Activated CD8-positive, alpha-beta memory T cell treated with anti-CD3 and anti-CD28 coated beads for 1 hour (primary cell): ENCODE measurements around the gene TJP3.
"Not testable (repeated sequence)": the region's sequence is repeated elsewhere in the genome, so short reads cannot be mapped to it uniquely, and the experiment has no call there.

Source experiments
- DNase-seq, 2 donors: peaks; one replicate each; pipeline ENCODE4 v3.0.0-alpha.2; 2020; ENCODE audit warnings: low read depth in 1 of 2; ENCODE audit errors: extremely low read depth in 1 of 2

The TJP3 gene

DNA sequence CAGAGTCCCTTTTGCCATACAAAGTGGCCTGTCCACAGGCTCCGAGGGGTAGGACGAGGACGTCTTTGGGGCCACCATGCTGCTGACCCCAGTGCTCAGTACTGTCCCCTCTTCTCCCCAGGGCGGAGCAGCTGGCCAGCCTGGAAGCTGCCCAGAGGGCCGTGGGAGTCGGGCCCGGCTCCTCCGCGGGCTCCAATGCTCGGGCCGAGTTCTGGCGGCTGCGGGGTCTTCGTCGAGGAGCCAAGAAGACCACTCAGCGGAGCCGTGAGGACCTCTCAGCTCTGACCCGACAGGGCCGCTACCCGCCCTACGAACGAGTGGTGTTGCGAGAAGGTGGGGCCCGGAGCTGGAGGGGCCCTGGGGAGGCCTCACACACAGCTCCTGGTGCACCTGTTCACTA lies 32.2 kb downstream of the TJP3 start:
- no peak for DNase-seq

DNA sequence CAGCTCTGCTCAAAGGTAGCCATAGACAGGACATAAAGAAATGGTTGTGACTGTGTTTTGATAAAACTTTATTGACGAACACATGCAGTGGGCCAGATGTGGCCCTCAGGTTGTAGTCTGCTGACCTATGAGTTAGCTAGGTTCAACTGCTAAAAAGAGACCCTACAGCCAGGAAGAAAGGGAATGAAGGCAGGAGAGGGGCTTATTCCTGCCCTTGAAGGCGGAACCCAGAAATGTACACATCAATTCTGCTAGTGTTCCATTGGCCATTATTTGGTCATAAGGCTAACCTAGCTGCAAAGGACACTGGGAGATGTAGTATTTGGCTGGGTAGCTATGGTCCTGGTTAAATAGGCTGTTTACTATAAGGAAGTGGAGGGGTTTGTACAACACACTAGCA lies 35.3 kb downstream of the TJP3 start:
- DNase-seq: no peak

DNA sequence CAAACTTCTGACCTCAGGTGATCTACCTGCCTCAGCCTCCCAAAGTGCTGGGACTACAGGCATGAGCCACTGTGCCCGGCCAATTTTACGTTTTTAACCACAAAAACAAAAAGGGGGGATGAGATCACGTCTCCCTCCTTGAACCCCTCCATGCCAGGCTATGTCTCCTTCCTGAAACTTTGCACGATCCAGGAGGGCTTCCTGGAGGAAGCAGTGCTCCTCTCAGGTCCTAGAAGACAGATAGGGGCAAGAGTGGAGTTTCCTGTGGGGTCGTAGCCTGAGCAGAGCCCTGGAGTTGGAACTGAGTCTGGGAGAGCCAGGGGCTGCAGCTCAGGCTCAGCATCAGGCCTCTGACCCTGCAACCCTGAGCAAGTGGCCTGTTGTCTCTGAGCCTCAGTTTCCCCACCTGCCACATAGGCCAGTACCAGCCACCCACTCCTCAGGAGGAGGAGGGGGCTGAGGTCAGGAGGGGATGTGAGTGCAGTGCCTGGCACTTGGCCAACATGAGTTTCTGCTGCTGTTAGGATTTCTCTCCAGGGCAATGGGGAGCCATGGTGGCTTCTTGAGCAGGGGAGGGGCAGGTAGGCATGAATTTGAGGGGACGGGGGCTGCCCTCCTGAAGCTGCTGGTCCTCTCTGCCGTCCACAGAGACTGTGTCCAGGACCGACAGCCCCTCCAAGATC lies 37.3 kb downstream of the TJP3 start:
- no peak for DNase-seq

DNA sequence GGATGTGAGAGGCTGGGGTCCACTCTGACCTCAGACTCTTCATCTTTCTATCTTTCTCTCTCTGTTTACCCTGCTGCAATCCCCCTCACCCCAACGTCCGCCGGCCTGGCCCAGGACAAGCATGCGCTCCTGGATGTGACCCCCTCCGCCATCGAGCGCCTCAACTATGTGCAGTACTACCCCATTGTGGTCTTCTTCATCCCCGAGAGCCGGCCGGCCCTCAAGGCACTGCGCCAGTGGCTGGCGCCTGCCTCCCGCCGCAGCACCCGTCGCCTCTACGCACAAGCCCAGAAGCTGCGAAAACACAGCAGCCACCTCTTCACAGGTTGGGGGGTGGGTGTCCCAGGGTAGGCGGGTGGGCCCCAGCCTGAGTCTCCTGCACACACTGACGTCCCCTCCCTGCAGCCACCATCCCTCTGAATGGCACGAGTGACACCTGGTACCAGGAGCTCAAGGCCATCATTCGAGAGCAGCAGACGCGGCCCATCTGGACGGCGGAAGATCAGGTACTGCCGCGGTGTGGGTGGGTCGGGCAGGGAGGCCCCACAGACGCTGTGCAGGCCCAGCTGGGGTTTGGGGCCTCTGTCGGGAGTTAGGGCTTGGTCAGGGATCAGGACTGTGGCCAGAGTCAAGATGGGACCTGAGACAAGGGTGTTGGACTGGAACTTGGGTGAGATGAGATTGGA lies 38.3 kb downstream of the TJP3 start:
- DNase-seq: no peak

DNA sequence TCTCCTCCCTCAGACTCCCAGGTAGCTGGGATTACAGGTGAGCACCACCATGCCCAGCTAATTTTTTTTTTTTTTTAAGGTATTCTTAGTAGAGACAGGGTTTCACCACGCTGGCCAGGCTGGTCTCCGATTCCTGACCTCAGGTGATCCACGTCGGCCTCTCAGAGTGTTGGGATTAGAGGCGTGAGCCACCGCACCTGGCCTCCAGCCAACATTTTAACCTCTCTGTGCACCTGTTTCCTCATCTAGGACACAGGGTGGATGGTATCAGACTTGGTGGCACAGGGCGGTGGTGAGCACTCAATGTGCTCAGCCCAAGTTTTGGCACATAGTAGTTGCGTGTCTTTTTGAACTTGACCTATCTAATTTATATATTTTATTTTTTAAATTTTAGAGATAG lies 40.8 kb downstream of the TJP3 start:
- DNase-seq: no peak

DNA sequence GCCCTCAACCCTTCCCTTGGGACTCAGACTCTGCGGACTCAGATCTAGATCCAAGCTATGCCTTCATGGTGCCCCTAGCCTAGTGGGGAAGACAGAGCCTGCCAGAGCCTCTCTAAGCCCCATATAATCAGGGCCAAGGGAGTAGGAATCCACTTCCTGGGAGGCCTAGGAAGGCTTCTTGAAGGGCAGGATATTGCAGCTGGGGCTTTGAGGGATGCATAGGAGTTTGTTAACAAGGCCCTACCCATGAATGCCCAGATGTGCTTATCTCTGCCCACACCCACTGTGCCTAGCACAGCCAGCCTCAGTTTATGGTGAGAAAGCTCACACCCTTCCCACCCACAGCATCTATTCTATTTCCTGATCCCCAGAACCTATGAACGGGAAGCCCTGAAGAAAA lies 42.0 kb downstream of the TJP3 start:
- DNase-seq: no peak

DNA sequence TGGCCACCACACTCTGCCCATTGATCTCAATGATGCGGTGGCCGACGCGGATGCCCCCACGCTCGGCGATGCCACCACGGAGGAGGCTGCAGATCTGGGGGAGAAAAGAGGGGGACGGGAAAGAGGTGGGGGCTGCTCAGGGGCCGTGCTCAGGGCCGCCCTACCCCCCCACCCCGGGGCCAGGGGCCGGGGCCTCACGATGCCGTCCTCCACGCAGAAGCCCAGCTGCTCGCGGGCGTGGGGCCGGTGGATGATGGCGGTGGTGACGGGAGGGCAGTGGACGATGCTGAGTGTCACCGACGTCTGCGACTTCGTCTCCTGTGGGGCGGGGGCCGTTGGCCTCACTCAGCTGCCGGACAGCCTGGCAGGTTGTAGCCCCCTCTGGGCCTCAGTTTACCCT lies 43.1 kb downstream of the TJP3 start:
- DNase-seq: no peak

DNA sequence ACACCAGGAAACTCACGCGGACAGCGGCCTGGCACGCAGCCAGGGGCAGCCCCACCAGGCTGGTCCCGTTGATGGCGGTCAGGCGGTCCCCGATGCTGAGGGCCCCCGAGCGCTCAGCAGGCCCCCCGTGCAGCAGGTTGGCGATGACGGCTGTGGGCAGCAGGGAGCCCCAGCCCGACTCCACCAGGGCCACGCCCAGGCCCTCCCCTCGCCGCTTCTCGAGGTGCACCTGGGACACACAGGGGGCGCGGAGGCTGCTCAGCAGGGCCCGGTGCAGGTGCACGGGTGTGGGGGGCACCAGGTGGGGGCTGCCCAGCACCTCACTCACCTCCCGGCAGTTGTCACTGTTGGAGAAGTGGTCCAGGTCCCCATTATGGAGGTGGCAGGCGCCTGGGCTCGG lies 44.3 kb downstream of the TJP3 start:
- DNase-seq: no peak

DNA sequence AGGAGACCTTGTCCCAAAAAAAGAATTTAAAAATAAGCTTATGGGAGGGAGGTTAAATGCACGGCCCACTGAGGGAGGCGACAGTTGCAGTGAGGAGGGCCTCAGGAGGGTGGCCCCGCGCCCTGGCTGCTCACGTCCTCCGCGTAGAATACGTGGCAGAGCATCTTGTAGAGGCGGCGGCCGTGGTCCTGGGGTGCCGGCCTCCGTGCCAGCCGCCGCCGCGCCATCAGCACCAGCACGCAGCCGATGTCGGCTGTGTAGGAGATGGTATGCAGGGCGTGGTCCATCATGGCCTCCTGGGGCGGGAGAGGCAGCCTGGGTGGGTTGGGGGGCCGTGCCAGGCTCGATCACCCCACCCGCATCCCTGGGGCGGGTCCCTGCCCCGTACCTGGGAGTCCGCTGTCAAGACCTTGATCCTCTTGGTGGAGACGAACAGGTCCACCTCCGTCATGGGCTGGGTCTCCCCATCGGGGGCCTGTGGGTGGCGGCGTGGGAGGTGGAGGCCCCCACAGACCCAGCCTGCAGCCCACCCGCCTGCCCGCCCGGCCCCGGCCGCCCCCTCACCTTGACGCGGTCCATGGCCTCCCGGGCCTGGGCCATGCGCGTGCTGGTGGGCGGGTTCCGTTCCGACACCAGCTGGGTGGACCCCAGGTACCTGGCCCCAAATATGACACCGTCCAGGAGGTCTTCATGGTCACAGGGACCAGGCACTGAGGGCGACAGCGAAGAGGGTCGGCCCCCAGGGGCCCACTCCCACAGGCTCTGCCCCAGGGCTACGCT lies 45.6 kb downstream of the TJP3 start:
- no peak for DNase-seq

DNA sequence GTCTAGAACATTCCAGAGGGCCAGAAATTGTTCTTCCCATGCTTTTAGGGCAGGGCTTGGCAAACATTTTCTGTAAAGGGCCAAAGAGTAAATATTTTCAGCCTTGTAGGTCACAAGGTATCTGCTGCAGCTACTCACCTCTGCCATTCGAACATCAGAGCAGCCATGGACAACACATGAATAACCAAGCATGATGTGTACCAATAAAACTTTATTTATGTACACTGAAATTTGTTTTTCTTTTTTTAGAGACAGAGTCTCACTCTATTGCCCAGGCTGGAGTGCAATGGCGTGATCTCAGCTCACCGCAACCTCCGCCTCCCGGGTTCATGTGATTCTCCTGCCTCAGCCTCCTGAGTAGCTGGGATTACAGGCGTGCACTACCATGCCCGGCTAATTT lies 49.5 kb downstream of the TJP3 start:
- not testable (repeated sequence) for DNase-seq

DNA sequence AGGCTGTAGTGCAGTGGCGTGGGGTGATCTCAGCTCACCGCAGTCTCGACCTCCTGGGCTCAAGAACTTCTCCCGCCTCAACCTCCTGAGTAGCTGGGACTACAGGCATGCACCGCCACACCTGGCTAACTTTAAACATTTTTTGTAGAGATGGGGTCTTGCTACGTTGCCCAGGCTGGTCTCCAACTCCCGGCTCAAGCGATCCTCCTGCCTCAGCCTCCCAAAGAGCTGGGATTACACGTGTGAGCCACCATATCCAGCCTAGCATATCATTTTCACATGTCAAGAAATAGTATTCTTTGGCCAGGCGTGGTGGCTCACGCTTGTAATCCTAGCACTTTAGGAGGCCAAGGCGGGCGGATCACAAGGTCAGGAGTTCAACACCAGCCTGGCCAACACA lies 50.1 kb downstream of the TJP3 start:
- not testable (repeated sequence) for DNase-seq

DNA sequence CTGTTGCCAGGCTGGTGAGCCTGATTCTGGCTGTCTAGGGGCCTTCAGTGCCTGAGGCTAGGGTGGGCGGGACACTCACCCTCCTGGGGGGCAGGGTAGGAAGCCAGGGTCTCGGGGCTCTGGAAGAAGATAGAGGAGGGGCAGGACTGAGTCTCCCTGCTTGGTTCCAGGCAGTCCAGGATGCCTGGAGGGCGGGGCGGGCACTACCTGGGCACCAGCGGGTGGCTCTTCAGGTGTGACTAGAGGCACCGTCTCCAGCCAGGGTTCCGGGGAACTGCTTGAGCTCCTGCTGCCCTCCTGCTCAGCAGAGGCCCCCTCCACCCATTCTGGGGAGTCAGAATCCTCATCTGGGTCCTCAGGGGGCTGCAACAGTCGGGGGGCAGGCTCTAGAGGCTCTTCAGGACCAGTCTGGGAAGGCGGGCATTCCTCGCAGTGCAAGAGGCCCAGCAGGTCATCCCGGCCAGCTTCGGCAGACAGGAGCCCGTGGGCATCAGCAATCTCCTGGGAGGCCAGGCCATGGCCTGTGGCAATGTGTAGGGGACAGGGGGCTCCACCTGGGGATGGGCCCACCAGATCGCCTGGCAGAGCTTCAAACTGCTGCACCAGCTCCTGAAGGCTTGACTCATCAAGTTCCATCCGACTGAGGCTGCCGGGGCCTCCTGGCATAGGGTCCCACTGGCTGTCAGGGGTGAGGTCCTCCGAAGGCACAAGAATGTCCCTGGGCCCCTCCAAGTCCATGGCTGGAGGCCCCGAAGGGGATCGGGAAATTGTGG lies 51.5 kb downstream of the TJP3 start:
- DNase-seq: no peak

DNA sequence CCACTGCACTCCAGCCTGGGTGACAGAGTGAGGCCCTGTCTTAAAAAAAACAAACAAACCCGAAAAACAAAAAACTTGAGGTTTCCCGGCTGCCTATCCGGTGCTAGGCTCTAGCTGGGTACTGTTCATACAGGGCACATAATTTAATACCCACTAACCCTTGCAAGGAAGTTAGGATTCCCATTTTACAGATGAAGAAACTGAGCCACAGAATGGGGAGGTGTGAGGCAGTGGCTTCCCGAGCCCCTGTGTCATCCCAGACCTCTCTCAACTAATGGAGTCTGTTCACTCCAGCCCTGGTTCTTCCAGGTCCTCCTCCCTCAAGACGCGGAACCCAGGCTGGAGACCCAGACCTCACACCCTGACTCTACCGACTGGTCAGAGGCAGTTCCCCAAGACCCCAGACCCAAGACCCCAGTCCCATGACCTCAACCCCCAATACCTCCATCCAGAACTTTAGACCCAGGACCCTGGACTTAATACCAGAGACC lies 52.7 kb downstream of the TJP3 start:
- DNase-seq: no peak

DNA sequence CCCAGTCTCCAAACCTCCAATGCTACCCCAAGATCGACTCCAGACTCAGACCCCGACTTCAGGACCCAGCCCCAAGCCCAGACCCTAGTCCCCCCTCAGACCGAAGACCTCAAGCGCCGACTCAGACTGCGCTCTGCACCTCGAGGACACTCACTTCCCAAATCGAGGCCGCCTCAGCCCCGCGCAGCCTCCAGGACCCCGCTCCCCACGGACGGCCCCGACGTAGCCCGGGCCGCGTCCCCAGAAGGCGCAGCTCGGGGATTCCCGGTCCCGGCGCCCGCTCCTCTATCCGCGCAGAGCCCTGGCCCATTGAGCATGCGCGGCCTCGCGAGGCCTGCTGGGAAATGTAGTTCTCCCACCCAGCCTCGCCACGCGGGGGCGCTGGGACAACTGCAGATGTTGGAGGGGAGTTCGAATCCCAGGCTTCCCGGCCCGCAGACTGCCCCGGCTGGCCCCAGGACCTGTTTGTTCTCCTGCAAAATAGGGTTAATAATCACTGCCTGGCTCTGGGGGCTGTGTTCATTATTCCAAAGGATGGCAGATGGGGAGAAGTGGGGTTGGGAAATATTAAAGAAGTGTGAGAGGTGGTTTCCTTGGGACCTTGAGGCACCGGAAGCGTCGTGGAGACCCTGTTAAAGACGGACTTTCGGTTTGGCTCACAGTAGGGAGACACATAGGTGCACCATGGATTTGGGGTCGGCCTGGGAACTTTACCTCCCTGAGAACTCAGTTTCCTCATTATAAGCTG lies 53.4 kb downstream of the TJP3 start, which contains the start of gene APBA3:
TSS of gene APBA3 (minus strand) at position 311 of the 748 bp plus-strand sequence. CDS start 1,428 bp downstream, outside the sequence.
- DNase-seq: peak; percentile 78 to 94

DNA sequence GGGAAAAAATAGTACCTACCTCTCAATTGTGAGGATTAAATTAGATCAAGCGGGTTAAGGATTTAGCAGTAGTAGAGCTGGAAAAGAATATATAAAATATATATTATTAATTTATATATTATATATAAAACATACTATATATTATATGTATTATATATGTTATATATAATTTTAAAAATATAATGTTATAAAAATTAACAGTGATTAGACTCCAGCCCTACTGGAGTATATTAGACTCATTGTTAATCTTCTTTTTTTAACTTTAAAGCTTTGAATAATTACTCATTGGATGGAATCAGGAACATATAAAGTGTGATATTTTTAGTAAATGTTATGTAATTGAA lies 53.9 kb downstream of the TJP3 start:
- no peak for DNase-seq

DNA sequence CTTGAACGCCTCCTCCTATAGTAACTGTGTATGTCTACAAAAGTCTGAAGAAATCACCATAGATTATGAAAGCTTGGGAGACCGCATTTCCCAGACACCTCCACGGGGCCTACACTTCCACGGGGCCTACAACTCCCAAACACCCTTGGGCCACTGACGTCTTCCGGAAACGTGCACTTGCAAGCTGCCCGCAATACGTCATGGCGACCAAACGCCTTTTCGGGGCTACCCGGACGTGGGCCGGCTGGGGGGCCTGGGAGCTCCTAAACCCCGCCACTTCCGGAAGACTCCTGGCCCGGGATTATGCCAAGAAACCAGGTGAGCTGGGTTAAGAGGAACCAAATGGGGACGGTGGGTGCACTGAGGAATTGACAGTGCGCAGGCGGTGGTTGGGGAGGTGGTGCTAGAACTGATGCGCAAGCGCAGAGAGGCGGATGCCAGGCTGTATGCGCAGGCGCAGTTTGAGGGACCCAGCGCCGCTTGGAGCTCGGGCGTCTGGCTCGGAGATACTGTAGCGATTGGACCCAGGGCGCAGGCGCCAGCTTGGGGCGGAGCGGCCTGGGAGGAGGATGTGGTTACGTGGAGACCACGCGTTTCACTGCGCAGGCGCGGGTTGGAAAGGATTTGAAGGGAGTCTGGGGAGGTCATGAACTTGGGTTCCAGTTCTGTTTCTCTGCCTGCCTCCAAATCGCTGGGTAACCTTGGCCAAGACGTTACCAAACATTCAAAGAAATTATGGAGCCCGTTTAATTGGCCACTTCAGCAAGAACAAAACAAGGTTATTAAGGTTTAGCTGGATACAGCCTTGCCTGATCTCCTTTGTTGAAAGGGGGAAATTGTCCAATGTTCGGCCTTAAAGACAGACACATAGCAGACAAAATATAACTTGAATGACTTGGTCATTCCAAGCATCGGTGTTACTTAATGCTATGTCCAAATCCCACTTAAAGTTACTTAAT lies 54.6 kb downstream of the TJP3 start, which contains the start of gene MRPL54:
TSS of gene MRPL54 (plus strand) at position 182 of the 959 bp plus-strand sequence. CDS start at position 201, 19 bp downstream.
- peak; percentile 98 for DNase-seq

DNA sequence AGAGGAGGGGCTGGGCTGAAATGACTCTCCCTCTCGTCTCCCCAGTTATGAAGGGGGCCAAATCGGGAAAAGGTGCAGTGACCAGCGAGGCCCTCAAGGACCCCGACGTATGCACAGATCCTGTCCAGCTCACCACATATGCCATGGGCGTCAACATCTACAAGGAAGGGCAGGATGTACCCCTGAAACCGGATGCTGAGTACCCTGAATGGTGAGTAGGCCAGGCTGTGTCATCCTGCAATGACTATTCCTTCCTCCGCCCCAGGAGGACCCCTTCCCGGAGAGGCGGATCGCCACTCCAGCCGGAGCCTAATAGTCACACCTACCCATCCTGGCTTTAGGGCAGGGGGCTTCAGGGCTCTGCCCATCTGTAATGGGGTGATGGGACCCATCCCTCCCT lies 56.9 kb downstream of the TJP3 start:
- no peak for DNase-seq

DNA sequence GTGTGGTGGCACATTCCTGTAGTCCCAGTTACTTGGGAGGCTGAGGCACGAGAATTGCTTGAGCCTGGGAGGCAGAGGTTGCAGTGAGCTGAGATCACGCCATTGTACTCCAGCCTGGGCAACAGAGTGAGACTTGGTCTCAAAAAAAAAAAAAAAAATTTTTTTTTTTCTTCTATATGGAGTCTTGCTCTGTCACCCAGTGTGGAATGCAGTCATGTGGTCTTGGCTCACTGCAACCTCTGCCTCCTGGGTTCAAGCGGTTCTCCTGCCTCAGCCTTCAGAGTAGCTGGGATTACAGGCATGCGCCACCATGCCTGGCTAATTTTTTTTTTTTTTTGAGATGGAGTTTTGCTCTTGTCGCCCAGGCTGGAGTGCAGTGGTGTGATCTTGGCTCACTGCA lies 57.6 kb downstream of the TJP3 start:
- not testable (repeated sequence) for DNase-seq

DNA sequence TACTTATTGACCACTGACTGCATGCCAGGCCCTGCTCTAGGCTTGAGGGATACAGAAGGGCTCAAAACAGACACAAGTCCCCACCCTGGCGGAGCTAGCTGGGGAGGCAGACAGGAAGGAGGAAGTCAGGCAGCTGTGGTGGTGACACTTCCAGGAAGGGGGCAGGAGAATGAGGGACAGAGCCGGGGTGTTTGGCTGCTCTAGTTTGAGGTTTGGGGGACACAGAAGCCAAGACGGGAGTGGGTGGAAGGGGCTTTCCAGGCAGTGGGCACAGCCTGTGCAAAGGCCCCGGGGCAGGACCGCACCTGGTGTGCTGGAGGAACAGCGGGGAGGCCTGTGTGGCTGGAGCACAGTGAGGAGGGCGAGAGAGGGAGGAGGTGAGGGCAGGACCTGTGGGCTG lies 58.3 kb downstream of the TJP3 start:
- no peak for DNase-seq
